NT2/D1 (cell line): Measurements from ENCODE around the gene FAM156B.

Experiments
- YY1 ChIP-seq: IDR thresholded peaks from 2 replicates; pipeline ENCODE4 v1.6.1; 2011; ENCODE audit not compliant: insufficient read length, insufficient read depth
- ZNF274 ChIP-seq: IDR thresholded peaks from 2 replicates; pipeline ENCODE4 v1.6.1; 2011; ENCODE audit warnings: mild to moderate bottlenecking, low read depth, low read length

GRCh38 chrX:52870046-52870445 lies 27.1 kb upstream of the FAM156B start:
- no peak for TF ChIP-seq YY1
- TF ChIP-seq ZNF274: no peak
